Anterior cingulate cortex (tissue), 58 donors: Measurements from ENCODE around the gene PARP8.
"Not testable (repeated sequence)": the region's sequence is repeated elsewhere in the genome, so short reads cannot be mapped to it uniquely, and the experiment has no call there.

Experiments used
- DNase-seq, 58 donors: peaks; one replicate each; lab custom pipeline; 2025; lab: John Stamatoyannopoulos, UW

The PARP8 gene

DNA sequence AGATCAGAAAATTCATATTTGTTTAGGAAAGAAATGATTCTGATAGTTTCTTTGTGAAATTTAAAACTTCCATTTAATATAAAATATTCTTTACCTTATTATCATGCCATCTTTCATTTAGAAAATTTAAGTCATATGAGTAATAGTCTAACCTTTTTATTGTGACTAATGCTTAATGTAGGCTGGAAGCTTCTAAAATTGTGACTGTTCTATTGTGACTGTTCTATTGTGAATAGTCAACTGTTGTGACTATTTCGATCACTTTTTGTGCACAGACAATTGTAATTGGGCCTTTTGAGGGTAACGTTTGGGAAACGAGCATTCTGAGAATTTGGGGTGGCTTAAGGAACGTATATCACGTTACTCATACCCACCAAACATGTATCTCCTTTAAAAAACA lies 100.0 kb downstream of the PARP8 start:
- no peak for DNase-seq

DNA sequence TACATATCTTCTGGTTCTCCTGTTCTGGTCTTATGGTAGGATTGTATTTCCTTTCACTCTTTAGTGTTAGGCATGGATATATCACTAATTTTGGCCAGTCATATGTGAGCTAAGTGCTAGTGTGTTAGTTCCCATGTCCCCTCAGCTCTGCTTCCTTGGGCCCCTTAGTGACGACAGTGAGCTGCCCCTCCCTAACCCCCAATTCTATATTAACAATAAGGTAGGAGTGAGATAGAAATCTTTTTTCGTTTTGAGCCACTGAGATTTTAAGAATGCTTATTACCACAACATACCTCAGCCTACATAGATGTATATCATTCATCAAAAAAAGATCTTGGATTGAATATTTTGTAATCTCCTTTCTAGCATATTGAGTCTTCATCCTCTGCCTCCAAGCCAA lies 100.5 kb downstream of the PARP8 start:
- DNase-seq = no peak

DNA sequence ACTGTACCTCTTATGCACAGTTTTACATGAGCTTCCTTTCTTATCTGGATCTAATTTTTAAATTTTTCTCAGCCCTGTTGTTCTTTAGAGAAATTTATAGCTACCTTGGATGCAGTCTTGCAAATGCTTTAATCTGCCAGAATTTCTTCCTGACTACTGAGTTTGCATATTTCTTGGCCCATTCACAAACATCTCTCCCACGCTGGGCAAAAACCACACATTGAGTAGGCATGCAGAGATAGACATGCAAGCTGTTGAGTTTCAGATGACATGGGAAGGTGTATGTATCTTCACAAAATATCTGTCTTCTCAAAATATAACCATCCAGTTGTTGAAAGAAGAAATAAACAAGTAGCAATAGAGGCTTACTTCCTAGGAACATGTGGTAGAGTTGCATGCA lies 101.2 kb downstream of the PARP8 start:
- peak in 10 of 58 donors; percentile 1 to 64 (median 14) for DNase-seq

DNA sequence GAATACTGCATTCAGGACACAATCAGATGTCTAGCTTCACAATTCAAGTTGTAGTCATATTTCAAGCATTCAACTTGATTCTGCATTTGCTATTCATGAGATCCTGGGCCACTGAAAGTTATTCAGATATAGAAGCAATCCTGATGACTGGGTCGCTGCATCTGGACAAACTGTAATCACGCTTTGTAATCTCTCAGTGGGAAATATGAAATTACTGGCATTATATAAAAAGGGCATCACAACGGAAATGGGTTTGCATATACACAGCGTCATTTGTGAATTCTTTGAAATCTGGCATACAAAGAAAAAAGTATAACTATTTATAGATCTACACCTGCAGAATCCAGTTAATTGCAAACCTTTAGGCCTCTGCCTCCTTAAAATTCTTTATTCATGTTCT lies 102.2 kb downstream of the PARP8 start:
- no peak for DNase-seq

DNA sequence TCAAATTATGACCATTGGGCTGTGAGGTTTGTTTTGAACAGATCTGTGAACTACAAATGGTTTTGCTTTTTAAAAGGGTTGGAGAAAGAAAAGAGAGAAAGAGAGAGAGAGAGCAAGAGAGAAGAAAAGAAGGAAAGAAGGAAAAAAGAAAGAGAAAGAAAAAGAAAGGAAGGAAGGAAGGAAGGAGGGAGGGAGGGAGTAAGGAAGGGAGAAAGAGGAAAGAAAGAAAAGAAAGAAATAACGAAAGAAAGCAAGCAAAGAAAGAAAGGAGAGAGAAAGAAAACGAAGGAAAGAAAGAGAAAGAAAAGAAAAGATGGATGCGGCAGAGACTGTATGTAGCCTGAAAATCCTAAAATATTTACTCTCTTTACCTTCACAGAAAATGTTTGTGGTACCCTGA lies 104.0 kb downstream of the PARP8 start:
- no peak for DNase-seq

DNA sequence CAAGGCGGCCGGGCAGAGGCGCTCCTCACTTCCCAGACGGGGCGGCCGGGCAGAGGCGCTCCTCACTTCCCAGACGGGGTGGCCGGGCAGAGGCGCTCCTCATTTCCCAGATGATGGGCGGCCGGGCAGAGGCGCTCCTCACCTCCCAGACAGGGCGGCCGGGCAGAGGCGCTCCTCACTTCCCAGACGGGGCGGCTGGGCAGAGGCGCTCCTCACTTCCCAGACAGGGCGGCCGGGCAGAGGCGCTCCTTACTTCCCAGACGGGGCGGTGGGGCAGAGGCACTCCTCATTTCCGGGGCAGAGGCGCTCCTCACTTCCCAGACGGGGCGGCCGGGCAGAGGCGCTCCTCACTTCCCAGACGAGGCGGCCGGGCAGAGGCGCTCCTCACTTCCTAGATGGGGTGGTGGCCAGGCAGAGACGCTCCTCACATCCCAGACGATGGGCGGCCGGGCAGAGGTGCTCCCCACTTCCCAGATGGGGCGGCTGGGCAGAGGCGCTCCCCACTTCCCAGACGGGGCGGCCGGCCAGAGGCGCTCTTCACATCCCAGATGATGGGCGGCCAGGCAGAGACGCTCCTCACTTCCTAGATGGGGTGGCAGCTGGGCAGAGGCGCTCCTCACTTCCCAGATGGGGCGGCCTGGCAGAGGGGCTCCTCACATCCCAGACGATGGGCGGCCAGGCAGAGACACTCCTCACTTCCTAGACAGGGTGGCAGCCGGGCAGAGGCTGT lies 108.2 kb downstream of the PARP8 start:
- not testable (repeated sequence) for DNase-seq

DNA sequence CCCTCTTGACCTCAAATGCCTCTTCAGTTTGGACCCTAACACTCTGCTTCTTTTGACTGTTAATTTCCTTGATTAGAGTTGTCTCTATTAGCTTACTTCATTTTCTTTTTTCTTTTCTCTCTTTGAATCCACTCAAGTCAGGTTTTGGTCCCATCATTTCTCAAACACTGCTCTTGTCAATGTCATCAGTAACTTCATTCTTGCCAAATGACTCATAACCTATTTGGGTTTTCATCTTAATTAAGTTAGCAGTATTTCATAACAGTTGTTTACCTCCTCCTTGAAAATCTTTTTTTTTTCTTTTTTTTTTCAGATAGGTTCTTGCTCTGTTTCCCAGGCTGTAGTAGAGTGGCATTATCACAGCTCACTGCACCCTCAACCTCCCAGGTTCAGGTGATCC lies 119.6 kb downstream of the PARP8 start:
- DNase-seq = no peak

DNA sequence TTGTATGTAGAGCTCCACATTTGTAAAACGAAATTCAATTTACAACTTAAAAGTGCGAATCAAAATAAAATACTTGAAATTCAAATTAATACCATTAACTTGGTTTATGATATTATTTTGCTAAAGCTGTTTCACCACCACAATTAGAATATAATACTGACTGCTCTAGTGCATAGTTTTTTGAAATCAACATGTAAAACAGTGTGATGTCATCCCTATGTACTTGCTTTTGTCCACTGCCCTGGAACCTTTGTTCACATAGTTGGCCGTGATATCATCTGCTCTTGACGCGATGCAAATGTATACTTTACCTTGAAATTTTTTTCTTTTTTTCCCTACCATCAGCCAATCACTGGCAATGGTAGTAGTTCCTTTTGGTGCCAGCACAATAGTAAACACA lies 125.4 kb downstream of the PARP8 start:
- DNase-seq = no peak

DNA sequence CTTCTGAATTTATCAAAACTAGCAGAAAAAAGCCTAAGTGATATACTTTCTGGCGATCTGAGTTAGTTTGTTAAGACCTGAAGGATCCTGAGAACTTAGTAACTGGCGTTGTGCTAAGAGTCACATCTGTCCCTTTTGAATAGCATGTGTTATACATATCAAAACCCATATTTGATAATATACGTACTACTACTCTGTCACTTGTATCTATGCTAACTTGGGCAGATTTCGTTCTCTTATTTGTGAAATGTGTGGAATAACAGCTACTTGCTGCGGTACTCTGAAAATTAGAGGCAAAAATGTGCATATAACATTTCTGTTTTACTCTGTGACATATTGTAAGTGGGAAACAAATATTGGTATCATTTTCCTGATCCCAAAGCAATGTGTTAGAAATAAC lies 126.4 kb downstream of the PARP8 start:
- DNase-seq = no peak

DNA sequence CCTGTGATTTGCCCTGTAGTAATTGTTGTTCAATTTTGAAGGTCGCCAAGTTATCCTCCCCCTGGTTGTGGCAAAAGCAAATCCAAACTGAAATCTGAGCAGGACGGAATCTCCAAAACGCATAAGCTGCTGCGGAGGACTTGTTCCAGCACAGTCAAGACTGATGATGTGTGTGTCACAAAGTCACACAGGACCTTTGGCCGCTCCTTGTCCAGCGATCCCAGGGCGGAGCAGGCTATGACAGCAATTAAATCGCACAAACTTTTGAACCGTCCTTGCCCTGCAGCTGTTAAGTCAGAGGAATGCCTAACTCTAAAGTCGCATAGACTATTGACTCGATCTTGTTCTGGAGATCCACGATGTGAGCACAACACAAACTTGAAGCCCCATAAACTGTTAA lies 128.4 kb downstream of the PARP8 start:
- no peak for DNase-seq

DNA sequence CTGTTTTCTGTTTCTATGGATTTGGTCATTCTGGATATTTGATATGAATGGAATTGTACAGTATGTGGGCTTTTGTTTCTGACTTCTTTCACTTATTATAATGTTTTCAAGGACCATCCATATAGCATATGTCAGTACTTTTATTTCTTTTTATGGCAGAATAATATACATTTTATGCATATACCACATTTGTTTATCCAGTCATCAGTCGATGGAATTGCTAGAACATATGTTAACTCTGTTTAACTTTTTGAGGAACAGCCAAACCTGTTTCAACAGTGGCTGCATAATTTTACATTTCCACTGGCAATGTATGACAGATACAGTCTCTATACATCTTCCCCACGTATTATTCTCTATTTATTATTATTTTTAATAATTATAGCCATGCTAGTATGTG lies 131.6 kb downstream of the PARP8 start:
- no peak for DNase-seq

DNA sequence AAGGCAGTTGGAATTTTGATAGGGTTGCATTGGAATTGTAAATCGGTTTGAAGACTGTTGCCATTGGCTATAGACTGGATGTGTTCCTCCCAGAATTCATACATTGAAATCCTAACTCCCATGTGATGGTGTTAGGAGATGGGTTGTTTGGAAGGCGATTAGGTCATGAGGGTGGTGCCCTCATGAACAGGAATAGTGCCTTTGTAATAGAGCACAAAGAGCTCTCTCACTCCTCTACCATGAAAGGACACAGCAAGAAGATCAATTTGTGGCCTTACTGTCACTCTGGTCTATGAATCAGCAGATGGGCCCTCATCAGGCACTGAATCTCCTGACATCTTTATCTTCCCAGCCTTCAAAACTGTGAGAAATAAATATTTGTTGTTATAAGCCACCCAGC lies 133.2 kb downstream of the PARP8 start:
- DNase-seq = no peak

DNA sequence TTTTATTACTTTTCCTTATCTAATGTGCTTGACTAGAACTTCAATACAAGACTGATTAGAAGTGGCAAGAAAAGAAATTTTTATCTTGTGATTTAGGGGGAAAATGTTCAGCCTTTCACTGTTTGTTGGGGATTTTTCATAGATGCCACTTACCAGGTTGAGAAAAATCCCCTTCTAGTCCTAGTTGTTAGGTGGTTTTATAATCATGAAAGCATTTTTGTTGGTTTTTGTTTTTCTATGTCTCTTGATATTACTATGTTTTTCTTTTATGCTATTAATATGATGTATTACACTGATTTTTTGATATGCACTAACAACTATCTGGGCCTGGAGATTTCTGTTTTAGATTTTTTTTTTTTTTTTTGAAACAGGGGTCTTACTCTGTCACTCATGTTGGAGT lies 134.0 kb downstream of the PARP8 start:
- no peak for DNase-seq

DNA sequence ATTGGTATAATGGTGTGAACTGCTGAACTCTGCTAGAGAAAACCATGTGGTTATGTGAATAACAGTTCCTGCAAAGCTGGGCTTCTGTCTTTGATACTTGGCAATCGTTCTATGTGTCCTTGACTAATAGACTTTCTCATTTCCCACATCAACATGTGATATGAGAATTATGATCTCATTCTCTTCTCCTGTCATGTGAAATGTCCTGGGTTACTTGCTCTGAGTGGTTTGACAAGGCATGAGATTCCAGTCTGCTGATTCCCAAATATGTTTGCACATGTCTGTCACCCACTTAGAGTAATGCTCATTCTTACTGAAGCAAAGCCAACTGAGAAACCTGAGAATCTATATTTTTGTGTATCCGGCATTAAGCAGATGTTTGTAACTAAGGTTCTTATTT lies 141.2 kb downstream of the PARP8 start:
- no peak for DNase-seq

DNA sequence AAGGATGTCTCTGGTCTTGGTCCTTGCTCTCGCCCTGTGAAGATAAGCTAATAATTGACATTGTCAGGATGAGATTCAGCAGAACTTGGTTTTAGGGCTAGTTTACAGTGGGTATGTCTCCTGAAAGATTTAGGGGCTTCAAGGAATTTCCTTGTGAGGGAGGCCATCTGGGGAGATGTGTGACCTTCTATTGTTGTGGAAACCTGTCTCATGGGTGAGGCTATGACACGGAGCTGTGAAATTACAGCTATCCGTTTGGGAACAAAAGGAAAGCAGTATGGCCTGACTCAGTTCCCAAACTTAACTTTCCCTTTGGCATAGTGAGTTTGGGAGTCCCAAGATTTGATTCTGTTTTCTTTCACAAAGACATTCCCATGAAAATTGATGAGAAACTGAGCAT lies 142.0 kb downstream of the PARP8 start:
- DNase-seq = no peak

DNA sequence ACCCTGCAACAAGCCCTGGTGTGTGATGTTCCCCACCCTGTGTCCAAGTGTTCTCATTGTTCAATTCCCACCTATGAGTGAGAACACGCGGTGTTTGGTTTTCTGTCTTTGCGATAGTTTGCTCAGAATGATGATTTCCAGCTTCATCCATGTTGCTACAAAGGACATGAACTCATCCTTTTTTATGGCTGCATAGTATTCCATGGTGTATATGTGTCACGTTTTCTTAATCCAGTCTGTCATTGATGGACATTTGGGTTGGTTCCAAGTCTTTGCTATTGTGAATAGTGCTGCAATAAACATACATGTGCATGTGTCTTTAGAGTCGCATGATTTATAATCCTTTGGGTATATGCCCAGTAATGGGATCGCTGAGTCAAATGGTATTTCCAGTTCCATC lies 145.3 kb downstream of the PARP8 start:
- DNase-seq = not testable (repeated sequence)

DNA sequence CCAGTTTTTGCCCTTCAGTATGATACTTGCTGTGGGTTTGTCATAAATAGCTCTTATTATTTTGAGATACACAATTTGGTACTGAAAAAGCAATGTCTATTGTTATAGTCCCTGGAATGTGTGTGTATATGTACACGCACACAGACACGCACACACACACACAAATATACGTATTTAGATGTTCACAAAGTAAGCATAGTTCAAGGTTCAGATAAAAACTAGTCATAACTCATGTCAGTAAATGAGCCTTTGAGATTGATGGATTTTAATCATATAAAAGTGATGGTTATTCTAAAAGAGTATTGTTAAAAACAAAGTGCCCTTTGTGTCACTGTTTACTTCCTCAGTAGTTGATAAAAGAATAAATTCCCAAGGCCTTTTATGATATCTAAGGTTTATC lies 147.3 kb downstream of the PARP8 start:
- no peak for DNase-seq

DNA sequence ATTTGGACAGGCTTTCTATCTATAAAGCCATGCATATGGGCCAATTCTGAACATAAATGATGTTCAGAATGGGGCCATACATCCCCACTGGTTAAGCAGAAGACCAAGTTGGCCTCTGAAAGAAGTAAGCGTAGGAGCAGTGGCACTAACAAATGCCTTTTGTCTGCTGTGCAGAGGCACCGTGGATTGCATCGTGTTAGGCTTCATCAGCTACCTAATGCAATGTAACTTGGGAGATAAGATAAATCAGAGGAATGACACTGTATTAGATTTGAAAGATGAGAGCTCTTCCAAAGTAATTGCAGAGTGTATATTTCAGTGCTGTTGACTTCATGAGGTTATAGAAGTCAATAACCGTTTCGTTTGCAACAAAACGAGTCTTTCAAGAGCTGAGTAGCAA lies 148.1 kb downstream of the PARP8 start:
- no peak for DNase-seq

DNA sequence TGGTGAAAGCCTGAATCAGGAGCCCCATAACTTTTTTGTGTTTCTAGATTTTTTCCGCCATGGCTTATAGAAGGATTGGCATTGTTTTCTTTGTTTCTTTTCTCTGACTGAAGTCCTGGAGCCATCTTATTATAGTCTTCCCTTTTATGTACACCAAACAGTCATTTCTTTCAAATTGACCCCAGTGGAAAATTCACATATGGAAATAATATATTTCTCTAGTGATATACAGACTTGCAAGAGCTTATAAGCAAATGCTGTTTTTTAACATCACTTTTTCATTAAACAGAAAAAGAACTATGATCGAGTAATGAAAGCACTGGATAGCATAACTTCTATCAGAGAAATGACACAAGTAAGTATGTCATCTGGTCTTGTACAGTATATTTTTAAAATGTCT lies 155.6 kb downstream of the PARP8 start:
- DNase-seq = no peak

DNA sequence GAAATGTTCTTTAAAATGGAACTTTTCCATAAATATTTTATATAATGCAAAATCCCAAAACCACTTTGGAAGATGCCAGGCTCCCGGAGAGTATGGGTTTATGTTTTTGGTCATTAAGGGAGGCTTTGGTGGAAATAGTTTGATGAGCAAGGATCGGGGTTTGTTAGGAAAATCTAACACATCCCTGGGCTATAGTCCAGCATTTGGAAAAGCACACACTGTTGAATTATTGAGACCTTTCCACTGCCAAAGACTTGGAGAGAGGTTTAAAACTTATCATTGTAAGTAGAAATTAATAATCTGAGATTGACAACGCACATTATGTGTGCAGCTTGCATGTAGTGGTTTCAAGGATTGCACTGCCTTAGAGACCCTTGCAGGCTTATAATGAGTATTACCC lies 156.3 kb downstream of the PARP8 start:
- no peak for DNase-seq

DNA sequence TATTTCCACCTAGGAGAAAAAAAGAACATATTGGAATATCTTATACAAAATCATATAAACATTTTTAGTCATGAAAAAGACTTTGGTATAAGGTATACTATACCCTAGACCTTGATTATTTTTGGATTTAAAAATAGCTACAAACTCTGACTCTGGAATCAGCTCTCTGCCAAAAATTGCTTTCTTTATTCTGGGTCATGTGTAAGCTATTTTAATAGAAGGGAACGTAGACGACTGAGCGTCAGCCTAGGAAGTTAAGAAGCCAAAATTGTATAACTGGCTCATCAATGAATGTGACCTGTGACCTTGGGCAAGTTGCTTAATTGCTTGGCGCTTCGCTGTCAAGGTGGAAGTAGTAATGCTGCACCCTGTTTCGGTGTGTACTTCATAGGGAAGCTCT lies 157.1 kb downstream of the PARP8 start:
- DNase-seq = no peak

DNA sequence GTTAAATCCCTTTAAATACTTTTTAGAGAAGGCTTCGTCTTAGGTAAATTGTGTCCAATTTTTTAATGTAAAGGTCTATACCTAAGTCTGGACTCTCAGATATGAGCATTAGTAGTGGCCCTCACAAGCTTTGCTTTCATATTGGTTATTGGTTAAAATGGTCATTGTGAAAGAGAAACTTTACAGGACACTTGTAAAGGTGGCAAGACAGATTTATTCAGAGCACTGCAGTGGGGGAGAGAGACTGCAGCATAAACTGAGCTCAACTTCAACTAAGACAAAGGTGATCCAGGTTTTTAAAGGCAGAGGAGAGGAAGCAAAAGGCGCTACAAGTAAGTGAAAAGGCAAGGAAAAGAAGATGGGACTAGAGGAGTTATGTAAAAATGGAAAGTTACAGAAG lies 157.7 kb downstream of the PARP8 start:
- no peak for DNase-seq
